ENCODE measurements around the gene PCED1A. TPM values are rescaled to one million over a fixed set of nuclear protein-coding genes. Genes with fewer than 3 reads are reported as not detected.

Gene PCED1A
- total and polyA plus RNA-seq, 2 of the 8 experiments (the other 6 are each of a cell fraction or from before 2014, with no cell fraction given): 13.4 to 18.9 TPM

DNA sequence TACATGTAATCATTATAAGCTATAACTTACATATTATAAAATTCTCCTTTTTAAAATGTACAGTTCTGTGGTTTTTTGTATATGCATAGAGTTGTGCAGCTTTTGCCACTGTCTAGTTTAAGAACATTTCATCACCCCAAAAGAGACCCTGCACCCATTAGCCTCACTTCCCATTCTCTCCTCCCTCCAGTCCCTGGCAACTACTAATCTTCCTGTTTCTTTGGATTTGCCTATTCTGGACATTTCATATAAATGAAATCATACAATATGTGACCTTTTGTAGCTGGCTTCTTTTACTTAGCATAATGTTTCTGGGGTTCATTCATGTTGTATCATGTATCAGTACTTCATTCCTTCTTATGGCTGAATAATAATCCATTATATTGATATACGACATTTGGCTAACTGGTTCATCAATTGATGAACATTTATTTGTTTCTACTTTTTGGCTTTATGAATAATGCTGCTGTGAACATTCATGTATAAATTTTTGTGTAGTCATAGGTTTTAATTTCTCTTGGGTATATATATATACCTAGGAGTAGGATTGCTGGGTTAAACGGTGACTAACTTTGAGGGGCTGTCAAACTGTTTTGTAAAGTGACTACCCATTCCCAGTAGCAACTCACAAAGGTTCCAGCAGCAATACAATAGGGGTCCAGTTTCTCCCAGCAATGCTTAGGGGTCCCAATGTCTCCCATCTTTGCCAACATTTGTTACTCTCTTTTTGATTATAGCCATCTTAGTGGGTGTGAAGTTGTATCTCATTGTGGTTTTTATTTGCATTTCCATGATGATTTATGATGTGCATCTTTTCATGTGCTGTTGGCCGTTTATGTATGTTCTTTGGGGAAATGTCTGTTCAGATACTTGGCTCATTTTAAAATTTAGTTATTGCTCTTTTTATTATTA lies 43.5 kb upstream of the PCED1A start (continued):
- TF ChIP-seq, protein P1, sequence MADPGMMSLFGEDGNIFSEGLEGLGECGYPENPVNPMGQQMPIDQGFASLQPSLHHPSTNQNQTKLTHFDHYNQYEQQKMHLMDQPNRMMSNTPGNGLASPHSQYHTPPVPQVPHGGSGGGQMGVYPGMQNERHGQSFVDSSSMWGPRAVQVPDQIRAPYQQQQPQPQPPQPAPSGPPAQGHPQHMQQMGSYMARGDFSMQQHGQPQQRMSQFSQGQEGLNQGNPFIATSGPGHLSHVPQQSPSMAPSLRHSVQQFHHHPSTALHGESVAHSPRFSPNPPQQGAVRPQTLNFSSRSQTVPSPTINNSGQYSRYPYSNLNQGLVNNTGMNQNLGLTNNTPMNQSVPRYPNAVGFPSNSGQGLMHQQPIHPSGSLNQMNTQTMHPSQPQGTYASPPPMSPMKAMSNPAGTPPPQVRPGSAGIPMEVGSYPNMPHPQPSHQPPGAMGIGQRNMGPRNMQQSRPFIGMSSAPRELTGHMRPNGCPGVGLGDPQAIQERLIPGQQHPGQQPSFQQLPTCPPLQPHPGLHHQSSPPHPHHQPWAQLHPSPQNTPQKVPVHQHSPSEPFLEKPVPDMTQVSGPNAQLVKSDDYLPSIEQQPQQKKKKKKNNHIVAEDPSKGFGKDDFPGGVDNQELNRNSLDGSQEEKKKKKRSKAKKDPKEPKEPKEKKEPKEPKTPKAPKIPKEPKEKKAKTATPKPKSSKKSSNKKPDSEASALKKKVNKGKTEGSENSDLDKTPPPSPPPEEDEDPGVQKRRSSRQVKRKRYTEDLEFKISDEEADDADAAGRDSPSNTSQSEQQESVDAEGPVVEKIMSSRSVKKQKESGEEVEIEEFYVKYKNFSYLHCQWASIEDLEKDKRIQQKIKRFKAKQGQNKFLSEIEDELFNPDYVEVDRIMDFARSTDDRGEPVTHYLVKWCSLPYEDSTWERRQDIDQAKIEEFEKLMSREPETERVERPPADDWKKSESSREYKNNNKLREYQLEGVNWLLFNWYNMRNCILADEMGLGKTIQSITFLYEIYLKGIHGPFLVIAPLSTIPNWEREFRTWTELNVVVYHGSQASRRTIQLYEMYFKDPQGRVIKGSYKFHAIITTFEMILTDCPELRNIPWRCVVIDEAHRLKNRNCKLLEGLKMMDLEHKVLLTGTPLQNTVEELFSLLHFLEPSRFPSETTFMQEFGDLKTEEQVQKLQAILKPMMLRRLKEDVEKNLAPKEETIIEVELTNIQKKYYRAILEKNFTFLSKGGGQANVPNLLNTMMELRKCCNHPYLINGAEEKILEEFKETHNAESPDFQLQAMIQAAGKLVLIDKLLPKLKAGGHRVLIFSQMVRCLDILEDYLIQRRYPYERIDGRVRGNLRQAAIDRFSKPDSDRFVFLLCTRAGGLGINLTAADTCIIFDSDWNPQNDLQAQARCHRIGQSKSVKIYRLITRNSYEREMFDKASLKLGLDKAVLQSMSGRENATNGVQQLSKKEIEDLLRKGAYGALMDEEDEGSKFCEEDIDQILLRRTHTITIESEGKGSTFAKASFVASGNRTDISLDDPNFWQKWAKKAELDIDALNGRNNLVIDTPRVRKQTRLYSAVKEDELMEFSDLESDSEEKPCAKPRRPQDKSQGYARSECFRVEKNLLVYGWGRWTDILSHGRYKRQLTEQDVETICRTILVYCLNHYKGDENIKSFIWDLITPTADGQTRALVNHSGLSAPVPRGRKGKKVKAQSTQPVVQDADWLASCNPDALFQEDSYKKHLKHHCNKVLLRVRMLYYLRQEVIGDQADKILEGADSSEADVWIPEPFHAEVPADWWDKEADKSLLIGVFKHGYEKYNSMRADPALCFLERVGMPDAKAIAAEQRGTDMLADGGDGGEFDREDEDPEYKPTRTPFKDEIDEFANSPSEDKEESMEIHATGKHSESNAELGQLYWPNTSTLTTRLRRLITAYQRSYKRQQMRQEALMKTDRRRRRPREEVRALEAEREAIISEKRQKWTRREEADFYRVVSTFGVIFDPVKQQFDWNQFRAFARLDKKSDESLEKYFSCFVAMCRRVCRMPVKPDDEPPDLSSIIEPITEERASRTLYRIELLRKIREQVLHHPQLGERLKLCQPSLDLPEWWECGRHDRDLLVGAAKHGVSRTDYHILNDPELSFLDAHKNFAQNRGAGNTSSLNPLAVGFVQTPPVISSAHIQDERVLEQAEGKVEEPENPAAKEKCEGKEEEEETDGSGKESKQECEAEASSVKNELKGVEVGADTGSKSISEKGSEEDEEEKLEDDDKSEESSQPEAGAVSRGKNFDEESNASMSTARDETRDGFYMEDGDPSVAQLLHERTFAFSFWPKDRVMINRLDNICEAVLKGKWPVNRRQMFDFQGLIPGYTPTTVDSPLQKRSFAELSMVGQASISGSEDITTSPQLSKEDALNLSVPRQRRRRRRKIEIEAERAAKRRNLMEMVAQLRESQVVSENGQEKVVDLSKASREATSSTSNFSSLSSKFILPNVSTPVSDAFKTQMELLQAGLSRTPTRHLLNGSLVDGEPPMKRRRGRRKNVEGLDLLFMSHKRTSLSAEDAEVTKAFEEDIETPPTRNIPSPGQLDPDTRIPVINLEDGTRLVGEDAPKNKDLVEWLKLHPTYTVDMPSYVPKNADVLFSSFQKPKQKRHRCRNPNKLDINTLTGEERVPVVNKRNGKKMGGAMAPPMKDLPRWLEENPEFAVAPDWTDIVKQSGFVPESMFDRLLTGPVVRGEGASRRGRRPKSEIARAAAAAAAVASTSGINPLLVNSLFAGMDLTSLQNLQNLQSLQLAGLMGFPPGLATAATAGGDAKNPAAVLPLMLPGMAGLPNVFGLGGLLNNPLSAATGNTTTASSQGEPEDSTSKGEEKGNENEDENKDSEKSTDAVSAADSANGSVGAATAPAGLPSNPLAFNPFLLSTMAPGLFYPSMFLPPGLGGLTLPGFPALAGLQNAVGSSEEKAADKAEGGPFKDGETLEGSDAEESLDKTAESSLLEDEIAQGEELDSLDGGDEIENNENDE (IDR thresholded peaks at IDR 0.05; ENCODE audit: insufficient replicate concordance, low read length): no peak

Measured in H1 (cell line).